Urothelium cell line (cell line): ENCODE results near the gene SPTA1.

ENCODE experiments used
- DNase-seq: peaks from one replicate; pipeline ENCODE4 v3.0.0; 2011; ENCODE audit warnings: low spot score, mixed read lengths
- FAIRE-seq: peaks from 2 replicates; lab custom pipeline; 2011; peaks lifted over from hg19 to GRCh38; lab: Jason Lieb, UNC

The SPTA1 gene

GRCh38 chr1:158577561-158577960, 109.0 kb downstream of the SPTA1 start:
- FAIRE-seq (no peak), DNase-seq (no peak)

- no peak for FAIRE-seq
- no peak for DNase-seq
Observed at GRCh38 chr1:158572226-158572625, 114.3 kb downstream of the SPTA1 start.

- DNase-seq (no peak), FAIRE-seq (no peak)
Observed at GRCh38 chr1:158570480-158570879, 116.0 kb downstream of the SPTA1 start, which contains the start of gene OR6P1. OR6P1 (minus strand) TSS chr1:158570580; CDS start chr1:158563604, 6,976 bp downstream.

GRCh38 chr1:158564608-158565007, 121.9 kb downstream of the SPTA1 start:
- FAIRE-seq (no peak), DNase-seq (no peak)

GRCh38 chr1:158563853-158564252, 122.7 kb downstream of the SPTA1 start:
- FAIRE-seq (no peak), DNase-seq (no peak)
